Activated gamma-delta T cell treated with anti-CD3 and anti-CD28 coated beads, Interleukin-2, amount 50 U/mL, for 16 hours (primary cell): ENCODE data around the gene ZC2HC1C.
A peak's percentile ranks its signal among the peaks of the same experiment; 100 is the strongest.
"Not testable (repeated sequence)": the region's sequence is repeated elsewhere in the genome, so short reads cannot be mapped to it uniquely, and the experiment has no call there.

Experiments used
- DNase-seq: peaks from one replicate; pipeline ENCODE4 v3.0.0-alpha.2; 2020; ENCODE audit warnings: low read depth

The ZC2HC1C gene

GRCh38 chr14:75094896-75095295 lies 25.5 kb downstream of the ZC2HC1C start:
- DNase-seq, result no peak

DNA sequence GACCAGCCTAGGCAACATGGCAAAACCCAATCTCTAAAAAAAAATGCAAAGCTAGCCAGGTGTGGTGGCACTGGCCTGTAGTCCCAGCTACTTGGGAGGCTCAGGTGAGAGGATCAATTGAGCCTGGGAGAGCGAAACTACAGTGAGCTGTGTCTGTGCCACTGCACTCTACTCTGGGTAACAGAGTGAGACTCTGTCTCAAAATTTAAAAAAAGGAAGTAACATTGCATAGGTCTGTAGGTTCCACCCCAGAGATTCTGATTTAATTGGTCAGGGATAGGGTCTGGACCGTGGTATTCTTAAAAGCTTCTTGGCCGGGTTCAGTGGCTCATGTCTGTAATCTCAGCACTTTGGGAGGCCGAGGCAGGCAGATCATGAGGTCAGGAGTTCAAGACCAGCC lies 26.2 kb downstream of the ZC2HC1C start:
- DNase-seq, result no peak

- DNase-seq, result no peak
Measured at GRCh38 chr14:75096959-75097358, 27.5 kb downstream of the ZC2HC1C start.

GRCh38 chr14:75098212-75098611 lies 28.8 kb downstream of the ZC2HC1C start:
- no peak for DNase-seq

- no peak for DNase-seq
Measured at GRCh38 chr14:75098682-75099081, 29.2 kb downstream of the ZC2HC1C start.

GRCh38 chr14:75101491-75101890 lies 32.0 kb downstream of the ZC2HC1C start:
- DNase-seq, result no peak

- DNase-seq, result no peak
Measured at GRCh38 chr14:75107186-75107585, 37.7 kb downstream of the ZC2HC1C start.

DNA sequence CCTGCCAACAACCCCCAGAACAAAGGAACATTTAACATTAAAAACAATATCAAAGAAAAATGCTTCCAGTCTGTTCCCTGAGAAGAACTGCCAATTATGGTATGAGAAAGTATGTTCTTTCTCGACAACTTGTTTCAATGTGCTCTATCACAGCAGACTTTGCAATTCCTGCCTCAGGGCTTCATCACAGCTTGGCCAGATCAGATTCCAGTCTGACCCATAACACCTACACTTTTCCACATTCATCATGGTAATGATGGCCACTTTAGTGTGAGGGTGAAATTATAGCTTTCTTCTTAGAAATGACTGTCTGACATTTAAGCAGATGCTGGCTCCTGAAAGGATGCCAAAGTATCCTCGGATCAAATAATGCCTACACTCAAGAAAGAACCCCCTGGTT lies 40.4 kb downstream of the ZC2HC1C start:
- DNase-seq, result no peak

GRCh38 chr14:75113932-75114539 lies 44.6 kb downstream of the ZC2HC1C start:
- no peak for DNase-seq

DNA sequence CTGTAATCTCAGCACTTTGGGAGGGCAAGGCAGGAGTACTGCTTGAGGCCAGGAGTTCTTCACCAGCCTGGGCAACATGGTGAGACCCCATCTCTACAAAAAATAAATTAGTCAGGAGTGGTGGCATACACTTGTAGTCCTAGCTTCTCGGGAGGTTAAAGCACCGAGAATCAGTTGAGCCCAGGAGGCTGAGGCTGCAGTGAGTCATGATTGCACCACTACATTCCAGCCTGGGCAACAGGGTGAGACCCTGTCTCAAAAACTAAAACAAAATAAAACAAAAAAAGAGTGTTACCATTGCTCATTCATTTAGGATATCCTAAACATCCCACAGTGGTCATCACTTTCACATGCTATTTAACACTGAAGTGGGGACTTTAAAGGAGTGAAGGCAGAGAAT lies 49.6 kb downstream of the ZC2HC1C start:
- DNase-seq, result no peak

DNA sequence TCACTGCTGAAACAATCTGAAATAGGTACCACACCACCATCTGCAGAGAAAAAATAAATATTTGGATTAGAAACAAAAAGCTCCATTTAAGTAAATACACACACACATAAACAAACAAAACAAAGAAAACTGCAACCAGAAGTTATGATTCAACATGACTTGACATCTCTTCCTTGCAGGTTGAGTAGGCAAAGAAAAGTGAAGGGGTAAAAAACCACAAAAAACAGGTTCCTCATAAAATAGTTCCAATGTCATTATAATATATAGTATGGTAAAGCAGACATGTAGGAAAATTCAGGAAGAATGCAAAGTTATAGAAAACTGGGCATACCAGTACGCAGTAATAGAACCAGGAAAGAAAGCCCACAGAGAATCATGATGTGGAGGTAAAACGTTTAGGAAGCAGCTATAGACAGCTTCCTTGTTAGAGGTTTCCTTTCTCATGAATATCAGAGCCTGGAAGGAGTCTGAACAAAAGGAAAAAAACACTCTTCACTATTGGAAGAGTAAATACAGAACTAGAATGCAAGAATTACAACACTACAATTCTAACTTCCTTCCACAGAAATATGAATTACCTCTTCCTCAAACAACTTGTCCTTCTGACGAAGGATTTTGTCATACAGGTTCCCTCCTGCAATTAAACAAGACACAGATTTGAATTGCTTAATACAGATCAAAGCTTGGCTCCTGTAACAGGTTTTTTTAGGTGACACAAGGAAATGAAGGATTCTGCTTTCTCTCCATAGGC lies 51.3 kb downstream of the ZC2HC1C start:
- no peak for DNase-seq

GRCh38 chr14:75121552-75121951 lies 52.1 kb downstream of the ZC2HC1C start:
- DNase-seq, result no peak

DNA sequence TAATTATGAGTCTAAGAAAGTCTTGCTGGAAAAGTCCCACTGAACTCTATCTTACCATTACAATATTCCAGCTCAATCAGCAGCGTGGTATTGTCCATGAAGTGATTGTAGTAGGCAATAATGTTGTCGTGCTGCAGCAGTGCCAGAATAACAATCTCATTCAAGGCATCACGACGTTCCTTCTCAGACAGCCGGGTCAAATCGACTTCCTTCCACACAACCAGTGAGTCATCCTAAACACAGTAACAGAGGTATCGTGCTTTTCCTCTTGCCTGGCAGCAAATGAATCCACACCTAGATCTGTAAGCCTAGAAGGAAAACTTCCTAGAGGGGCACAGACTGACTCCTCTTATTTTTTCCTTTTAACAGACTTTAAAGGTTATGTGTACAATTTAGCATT lies 54.5 kb downstream of the ZC2HC1C start:
- DNase-seq, result no peak

GRCh38 chr14:75125617-75126016 lies 56.2 kb downstream of the ZC2HC1C start:
- DNase-seq, result no peak

- no peak for DNase-seq
Measured at GRCh38 chr14:75126121-75126544, 56.7 kb downstream of the ZC2HC1C start.

DNA sequence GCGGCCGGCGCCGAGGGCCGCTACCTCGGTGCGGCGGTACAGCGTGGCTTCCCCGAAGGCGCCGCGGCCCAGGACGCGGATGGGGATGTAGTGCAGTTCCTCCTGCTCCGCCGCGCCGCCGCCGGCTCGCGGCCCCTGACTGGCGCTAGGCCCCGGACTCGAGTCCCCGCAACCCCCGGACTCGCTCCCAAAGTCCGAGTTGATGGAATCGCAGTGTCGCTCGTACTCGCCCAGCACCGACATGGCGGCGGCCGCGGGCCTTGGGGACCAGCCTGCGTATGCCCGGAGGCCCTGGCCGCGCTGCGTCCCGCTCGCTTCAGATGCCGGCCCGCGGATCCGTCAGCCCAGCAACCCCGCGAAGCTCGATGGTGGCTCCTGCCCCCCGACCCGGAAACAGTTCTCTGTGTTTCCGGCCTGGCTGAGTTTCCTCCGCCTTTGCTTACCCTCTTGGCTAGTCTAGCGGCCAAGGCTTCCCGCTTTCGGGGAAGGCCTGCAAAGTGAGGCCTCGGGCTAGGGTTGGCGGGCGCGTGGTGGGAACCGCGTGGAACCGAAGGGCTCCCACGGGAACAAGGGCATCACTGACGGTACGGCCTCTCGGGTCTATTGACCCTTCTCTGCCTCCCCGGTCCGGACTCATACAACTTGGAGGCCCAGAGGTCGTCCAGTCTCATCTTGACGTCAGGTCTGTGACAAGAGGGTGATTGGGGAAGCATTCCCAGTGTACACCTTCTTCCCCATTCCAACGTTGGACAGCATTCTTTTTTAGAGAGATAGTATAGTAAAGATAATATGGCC lies 57.4 kb downstream of the ZC2HC1C start, which contains the start of gene NEK9:
TSS of gene NEK9 (minus strand) at position 370 of the 795 bp plus-strand sequence. CDS start at position 243, 127 bp downstream.
- peak; percentile 85 for DNase-seq

GRCh38 chr14:75127474-75127820 lies 58.0 kb downstream of the ZC2HC1C start:
- DNase-seq, result not testable (repeated sequence)

DNA sequence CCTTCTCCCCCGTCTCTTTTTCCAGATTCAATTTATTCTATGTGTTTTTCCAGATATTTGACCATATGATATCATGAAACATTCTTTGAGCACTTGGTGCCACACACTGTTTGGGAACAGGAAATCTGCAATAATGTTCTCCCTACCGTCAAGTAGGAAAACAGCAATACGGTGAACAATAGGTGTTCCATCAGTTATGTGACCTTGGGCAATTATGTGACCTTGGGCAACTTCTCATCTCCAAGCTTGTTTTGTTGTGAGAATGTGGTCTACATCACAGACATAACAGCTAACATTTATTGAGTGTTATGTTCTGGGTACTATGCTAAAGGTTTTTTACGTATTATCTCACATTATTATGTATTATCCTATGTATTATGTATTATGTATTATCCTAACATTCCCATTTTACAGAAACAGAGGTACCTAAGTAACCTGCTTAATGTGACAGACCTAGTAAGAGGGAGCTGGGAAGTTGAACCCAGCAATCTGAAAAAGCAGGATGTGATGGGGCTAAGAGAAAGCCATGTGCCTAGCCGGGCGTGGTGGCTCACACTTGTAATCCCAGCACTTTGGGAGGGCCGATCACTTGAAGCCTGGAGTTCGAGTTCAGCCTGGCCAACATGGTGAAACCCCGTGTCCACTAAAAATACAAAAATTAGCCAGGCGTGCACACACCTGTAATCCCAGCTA lies 58.6 kb downstream of the ZC2HC1C start:
- DNase-seq, result no peak

DNA sequence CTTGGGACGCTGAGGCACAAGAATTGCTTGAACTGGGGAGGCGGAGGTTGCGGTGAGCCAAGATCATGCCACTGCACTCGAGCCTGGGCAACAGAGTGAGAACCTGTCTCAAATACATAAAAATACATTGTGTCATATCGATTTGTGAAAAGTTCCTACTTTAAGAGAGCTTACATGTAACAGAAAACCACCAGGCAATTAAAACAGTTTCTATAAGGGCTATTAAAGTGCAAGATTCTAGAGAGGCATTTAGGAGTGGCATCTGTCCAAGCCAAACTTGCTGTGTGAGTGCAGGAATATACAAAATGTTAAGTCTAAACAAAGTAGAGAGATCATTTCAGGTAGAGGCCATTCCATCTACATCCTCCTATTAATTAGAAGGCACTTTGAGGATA lies 59.2 kb downstream of the ZC2HC1C start:
- no peak for DNase-seq
